Lung microvascular endothelial cell (primary cell): Measurements from ENCODE around the gene ARV1. TPM values are rescaled to one million over a fixed set of nuclear protein-coding genes. Genes with fewer than 3 reads are reported as not detected.

Source experiments
- DNase-seq, 2 donors: peaks; one replicate each; pipeline versions ENCODE4 v3.0.0 to v3.0.0-alpha.2; 2010; ENCODE audit warnings: low read depth in 2 of 2
- total RNA-seq: library from RNA; depleted of rRNA; stranded (reverse); fragments of >200 nt; gene quantifications from 2 replicates; pipeline ENCODE4 v1.2.1, GENCODE V29; 2014

The ARV1 gene
- 8.5 and 9.5 TPM in 2 replicates for total RNA-seq

DNA sequence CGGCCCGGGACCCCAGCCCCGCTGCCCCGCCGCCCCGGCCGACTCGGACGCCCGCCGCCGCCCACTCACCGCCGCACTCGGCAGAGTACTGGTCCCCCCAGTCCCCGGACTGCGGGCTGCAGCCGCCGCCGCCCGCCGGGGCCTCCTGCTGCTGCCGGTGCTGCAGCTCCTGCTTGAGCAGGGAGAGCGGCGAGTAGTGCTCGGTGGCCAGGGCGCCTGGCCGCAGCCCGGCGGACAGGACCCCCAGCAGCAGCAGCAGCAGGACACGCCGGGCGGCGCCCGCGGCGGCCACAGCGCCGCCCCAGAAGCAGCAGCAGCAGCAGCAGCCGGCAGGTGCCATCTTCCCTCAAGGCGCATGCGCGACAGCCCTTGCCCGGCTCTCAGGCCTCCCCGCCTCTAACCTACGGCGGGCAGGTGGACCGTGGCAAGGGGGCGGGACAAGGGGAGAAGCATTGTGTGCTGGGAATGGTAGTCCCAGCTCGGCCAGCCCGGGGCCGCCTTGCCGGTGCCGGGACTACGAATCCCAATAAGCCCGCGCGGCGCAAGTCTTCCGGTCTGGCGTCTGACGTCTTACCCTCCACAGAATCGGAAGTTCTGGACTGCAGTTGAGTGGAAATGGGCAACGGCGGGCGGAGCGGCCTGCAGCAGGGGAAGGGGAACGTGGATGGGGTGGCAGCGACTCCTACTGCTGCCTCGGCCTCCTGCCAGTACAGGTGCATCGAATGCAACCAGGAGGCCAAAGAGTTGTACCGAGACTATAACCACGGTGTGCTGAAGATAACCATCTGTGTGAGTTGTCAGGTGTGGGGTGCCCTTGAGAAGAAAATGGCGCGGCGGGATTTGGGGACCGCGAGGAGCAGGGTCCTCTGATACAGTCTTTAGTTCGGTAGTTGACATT, at the start of gene ARV1, which contains the start of gene TTC13:
Gene ARV1 (plus strand): TSS at position 604 of the 898 bp plus-strand sequence. CDS start 12 bp downstream, at position 616.
Gene TTC13 (minus strand): TSS at position 371 of the 898 bp plus-strand sequence. CDS start 31 bp downstream, at position 340.
- peak; percentile 98 to 99 for DNase-seq

DNA sequence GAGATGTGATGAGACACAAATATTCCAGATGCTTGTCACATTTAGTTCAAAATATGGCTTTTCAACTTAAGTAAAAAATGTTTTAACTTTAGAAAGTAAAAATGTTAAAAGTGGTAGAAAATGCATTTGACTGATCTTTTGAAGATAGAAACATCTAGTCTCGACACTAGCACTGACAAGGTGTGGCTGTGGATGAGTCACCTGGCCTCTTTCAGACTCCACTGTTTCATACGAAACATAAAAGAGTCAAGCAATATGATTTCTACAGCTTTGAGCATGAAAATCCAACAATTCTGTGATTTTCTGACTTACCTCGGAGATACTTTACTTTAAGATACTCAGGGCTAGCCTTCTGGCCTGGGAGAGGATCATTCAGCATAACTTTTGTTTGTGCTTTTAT, 47.9 kb upstream of the ARV1 start:
- no peak for DNase-seq

DNA sequence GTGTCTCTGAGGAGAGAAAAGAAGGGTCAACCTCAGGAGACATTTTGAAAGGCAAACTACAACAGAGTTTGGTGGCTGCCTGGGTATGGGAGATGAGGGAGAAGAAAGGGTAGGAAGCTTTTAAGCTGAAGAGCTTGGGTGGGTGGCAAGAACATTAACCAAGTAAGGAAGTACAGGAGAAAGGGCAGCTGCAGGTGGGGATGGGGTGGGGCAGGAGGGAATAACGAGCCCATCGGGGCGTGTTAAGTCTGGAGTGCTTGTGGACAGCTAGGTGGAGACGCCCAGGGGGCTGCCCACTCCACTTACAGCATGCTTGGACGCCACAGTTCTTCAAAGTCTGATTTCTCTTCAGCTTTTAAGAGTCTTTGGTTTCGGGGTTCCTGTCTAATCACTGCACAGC, 43.0 kb upstream of the ARV1 start:
- DNase-seq = no peak

DNA sequence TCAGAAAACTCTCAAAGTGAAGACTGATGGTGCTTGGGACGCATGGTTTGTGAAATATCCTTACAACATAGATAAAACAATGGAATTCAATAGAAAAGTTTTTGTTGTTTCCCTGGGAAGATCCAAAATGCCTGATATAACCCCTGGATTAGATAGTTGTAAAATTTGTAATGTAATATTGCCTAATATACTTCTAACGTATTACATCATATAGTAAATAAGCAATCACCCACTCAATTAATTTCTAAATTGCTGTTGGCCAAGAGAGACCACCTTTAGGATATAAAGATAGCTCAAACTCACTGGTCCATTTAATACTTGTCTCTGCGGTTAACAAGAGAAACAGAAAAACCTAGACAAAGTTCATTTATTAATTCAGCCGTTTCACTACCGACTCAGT, 42.4 kb upstream of the ARV1 start:
- DNase-seq = no peak

DNA sequence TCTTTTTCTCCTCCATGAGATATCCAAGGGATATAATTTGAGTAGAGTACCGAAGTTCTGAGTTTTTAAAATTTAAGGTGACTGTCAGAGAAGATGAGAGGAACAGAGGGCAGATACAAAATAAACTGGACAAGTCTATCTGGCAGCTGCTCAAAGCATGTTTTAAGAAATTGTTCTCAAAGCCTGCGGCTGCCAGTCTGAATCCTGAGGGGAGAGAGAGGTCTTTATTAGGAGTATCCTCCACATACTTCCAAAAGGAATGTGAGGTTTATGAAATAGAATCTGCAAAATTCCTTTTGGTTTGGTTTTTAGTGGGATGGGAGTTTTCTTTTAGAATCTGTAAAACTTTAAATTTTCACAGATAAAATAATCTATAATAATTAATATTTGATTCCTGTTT, 41.5 kb upstream of the ARV1 start:
- no peak for DNase-seq

DNA sequence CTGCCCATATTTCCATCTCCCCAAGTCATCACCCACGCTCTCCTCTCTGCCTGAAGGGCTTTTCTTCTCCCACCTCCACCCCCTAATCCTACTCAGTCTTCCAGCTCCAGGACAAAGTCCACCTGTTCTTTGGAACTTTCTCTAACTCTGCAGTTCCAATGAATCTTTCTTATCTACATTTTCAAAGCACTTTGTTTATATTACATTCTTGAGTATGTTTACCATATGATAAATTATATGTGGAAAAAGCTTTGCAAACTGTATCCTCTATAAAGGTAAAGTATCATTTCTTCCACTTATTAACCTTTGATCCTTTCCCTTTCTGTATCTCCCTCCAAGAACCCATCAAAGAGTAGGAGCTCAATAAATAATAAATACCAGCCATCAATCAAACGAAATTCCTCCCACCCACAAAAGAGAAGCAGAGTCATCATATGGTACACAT, 39.9 kb upstream of the ARV1 start:
- no peak for DNase-seq

DNA sequence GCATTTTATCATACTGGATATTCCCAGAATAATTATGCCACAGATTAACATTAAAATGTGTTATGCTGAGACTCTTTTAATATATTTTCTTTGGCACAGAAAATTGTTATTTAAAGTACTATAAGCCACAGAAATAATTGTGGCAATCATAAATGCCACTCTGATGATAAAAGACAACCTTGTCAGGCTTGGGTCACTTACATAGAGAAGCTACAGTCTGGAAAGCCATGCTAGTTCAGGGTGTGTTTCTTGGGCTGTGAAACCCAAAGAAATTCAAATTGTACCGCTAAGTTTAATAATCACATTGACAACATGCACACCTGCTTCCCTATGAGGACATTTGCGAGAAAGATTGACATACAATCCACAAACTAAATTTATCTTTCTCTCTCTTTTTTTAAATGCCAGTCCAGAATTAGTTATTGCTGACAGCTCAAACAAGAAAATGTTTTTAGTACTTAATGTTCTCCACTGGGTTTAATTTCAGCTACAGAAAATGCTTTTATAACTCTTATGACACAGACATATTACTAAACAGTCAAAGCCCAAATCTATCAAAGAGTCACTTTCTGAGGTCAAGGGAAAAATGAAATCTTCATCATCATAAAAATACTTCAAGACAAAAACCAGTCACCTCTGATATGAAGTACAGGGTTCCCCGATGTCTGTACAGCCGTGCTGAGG, 38.9 kb upstream of the ARV1 start:
- no peak for DNase-seq

DNA sequence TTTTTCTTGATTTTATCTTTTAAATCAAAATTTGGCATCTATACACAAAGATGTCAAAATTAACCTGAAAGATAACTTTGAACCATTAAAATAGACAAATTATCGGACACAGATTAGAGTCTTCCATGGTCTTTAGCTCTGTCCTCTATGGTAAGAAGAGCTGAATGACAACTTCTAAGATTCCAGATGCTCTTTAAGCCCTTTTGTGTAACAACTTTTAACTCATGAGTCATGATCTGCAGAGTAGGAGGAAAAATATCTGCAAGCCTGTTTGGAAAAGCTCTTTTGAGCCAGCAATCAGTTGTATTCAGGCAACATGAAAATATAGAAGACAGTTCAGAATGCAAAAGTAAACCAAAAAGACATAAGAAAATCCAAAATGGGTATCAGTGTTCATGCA, 38.0 kb upstream of the ARV1 start:
- no peak for DNase-seq

DNA sequence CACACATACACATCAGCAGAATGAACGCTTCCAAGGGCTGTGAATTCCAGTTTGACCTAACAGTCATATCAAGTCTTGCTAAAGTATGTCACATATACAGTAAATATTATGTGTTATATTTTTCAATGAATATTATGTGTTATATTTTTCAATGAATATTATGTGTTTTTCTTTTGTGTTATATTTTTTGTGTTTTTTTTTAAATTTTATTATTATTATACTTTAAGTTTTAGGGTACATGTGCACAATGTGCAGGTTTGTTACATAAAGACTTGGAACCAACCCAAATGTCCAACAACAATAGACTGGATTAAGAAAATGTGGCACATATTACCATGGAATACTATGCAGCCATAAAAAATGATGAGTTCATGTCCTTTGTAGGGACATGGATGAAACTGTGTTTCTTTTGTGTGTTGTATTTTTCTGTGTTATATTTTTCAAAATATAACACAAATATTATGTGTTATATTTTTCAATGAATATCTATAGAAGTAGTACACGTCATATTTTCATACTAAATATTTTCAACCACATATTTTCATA, 35.8 kb upstream of the ARV1 start:
- no peak for DNase-seq

DNA sequence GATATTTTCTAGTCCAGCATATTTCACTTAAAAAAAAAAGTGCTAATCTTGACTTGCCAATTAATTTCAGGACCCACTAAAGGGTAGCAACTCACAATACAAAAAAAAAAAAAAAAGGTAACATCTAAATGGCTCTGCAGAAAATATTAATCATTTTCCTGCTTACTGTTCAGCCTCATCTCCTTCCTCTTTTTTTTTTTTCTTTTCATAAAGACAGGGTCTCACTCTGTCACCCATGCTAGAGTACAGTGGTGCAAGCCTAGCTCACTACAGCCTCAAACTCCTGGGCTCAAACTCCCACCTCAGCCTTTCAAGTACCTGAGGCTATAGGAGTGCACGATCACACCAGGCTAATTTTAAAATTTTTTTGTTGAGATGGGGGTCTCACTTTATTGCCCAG, 30.6 kb upstream of the ARV1 start:
- DNase-seq = no peak

DNA sequence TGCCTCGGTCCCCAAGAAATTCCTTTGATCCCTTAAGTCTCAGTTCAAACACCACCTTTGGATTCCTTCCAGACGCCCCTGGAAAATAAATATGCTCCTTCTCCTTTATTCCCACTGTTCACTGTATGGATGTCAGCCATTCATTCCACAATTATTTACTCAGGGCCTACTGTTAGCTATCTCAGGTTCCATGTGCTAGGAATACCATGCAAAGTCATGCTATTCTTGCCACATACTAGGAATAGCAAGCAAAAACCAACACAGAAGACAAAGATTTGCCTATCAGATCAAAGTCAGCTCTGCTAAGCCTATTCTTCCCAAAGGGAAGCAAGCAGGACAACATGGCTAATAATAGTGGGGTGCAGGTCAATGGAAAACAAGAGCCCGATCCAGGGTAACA, 30.0 kb upstream of the ARV1 start:
- DNase-seq = no peak

DNA sequence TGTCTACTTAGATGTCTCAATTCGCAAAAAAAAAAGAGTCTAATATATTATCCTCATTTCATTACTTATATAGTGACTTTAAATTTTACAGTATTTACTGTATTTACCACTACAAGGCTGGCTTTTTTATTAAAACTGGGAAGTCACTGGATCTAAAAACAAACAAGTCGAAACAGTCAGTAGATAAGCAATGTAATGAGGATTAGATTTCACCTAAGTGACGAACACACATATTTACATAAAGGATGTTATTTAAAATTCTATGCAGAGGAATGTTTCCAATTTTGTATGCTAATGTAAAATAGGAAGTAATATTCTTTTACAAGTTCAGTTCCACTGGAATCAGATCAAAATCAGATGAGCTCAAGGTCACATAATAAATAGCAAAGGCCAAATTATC, 28.5 kb upstream of the ARV1 start:
- DNase-seq = no peak

DNA sequence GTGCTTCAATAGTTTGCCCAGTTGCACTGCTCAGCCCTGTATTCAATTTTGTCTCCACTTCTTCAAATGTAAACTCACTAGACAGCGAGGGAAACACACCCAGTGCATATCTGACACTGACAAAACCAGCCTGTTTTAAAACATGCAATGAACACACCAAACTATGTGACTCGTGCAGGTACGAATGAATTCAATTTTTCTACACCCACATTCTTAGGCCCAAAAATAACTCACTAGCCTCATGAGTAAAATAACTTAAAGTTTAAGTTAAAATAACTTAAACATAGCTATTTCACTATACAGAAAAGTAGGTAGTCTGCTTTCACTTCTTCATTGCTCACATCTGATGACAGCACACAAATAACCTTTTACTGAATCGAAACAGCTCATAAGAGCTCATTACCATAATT, 21.3 kb upstream of the ARV1 start:
- DNase-seq = no peak

DNA sequence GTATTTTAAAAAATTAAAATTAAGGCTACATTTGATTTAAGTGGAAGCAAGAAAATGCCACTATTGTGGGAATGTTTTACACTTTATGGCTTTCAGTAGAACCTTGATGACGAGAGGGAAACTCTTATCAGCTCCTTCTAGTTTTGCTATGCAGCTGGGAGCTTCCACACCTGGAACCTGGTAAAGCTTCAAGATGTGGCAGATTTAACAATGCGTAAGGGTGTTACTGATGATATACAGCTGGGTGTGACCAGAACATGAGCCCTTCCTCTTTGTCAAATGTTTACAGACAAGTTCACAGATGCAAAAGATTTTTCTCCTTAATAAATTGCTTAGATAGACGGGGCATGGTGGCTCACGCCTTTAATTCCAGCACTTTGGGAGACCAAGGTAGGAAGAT, 20.5 kb upstream of the ARV1 start:
- no peak for DNase-seq

DNA sequence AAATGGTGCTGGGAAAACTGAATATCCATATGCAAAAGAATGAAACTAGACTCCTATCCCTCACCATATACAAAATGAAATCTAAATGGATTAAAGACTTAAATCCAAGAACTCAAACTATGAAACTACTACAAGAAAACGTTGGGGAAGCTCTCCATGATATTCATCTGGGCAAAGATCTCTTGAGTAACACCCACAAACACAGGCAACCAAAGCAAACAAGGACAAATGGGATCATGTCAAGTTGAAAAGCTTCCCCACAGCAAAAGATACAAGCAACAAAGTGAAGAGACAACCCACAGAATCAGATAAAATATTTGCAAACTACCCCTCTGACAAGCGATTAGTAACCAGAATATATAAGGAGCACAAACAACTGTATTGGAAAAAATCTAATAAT, 14.0 kb upstream of the ARV1 start:
- DNase-seq = no peak

DNA sequence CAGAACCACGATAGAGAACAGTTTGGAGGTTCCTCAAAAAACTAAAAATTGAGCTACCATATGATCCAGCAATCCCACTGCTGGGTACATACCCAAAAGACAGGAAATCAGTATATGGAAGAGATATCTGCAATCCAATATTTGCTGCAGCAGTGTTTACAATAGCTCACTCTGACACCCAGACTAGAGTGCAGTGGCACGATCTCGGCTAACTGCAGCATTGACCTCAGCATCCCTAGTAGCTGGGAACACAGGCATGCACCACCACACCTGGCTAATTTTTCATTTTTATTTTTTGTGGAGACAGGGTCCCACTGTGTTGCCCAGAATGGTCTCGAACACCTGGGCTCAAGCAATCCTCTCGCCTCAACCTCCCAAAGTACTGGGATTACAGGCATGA, 13.4 kb upstream of the ARV1 start:
- DNase-seq = no peak

DNA sequence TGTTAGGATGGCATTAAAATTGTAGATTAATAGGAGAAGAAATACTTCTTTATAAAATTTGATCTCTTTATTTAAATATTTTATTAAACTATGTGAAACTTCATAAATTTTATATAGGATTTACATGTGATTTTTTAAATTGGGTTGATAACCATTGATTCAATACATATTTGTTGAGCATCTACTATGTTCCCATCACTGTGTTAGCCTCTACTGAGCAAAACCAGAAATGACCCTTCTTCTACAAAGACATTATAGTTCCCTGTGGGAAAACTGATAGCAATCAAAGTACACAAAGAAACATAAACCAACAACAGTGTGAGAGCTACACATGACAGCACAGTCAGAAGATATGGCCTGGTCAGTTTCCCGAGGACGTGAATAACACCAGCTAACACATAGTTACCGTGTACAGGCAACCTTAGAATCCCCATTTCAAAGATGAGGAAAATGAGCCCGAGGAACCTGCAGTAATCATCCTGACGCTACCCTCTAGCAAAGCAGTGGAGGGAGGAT, 12.5 kb upstream of the ARV1 start:
- no peak for DNase-seq

DNA sequence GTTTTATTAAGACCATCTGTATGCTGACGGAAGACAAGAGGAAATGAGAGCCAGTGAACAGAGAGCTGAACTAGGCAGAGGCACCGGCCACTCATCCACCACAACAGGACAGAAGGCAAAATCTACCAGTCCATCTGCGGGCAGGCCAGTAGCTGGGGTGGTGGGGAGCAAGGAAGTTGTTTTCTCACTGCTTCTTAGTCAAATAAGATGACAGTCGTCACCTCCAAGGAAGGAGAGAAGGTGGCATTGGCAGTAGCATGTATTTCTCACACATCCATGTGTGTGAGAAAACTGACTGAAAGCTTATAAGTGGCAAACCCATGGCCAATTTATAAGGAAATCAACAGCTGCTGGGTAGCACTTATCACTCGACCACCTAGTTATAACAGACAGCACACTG, 8.5 kb upstream of the ARV1 start:
- no peak for DNase-seq

DNA sequence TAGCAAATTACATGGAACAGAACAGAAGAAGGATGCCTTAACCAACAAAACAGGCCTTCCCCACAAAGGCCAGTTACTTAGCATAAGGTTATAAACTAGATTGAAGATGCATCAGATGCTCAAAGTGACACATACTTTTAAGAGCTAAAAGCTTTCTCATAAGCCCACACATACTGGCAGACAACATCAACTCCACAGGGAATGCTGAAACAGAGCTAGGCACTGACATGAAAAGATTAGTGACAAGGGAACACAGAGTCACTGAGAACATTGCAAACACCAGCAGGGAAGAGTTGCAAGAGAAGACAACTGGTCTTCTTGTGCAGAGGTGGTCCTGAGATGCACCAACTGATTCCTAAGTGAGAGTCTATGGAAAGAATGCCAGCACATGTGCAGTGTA, 7.1 kb upstream of the ARV1 start:
- DNase-seq = no peak

DNA sequence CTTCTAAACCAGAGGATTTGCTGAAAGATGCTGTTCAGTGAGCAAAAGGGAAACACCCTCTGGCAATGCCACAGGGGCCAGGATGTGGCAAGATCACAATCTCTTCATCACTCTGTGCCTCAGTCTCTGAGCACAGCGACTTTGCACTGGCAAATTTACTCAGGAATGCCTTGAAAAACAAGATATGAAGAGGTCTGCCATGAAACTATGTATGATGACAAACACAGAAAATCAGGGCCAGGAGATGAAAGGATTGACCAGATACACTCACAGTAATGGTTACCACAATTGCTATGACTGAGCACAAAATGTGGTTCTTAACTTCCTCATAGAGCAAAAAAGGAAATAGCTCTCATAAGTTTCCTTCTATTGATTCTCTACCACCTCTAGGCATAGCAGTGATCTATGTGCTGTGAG, 6.0 kb upstream of the ARV1 start:
- peak in 1 of 2 donors; percentile 12 for DNase-seq

DNA sequence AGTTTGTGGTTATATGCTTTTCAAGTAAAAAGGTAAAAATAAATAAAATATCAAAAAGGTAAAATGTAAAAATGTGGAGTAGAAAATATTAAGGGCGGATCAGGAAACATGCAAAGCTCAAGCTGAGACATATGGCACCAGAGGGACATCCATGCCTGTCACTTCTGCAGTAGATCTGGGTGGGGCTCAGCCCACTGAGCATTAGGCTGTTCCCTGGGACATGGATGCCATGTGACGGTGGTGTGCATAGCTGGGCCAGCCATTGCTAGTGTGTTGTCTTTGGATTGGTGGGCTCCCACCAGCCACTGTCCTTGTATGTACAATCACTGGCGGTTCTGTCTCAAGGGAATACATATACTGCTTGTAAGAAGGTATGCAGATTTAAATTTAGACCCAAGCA, 3.3 kb upstream of the ARV1 start:
- no peak for DNase-seq

DNA sequence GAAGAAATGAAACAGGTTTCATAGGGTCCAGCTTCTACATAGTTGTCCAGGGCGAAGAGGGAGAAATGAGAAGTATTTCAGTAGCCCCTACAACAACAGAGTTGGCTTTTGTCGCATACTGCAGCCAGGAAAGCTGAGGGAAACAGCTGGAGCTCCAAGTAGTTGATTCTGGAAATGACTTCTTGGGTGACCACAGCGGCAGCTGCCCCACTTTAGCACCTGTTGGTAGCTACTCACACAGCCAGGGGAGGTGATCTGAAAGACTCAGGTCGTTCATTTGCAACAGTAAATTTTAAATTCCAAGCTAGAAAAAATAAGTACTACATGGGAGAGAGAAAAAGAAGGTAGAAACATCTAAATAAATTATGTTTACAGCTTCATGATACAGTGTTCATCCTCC, 2.5 kb upstream of the ARV1 start:
- DNase-seq = no peak
